SW480 (cell line): ENCODE measurements around the gene CCND2.
"Not testable (repeated sequence)": the region's sequence is repeated elsewhere in the genome, so short reads cannot be mapped to it uniquely, and the experiment has no call there.

ENCODE experiments used
- DNase-seq: peaks from one replicate; pipeline ENCODE4 v3.0.0-alpha.2; 2016; ENCODE audit warnings: low spot score

Gene CCND2

DNA sequence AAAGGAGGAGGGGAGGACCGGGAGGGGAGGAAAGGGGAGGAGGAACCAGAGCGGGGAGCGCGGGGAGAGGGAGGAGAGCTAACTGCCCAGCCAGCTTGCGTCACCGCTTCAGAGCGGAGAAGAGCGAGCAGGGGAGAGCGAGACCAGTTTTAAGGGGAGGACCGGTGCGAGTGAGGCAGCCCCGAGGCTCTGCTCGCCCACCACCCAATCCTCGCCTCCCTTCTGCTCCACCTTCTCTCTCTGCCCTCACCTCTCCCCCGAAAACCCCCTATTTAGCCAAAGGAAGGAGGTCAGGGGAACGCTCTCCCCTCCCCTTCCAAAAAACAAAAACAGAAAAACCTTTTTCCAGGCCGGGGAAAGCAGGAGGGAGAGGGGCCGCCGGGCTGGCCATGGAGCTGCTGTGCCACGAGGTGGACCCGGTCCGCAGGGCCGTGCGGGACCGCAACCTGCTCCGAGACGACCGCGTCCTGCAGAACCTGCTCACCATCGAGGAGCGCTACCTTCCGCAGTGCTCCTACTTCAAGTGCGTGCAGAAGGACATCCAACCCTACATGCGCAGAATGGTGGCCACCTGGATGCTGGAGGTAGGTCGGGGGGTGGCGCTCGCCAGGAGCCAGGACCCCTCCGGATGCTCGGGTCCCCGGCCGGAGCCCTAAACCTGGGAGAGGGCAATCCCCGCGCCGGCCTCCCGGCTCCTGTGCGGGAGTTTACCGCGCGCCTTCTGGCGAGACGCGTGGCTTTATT lies at the start of gene CCND2:
Gene CCND2, plus strand, starts transcription at position 111 of the 744 bp plus-strand sequence. Its CDS starts 279 bp downstream, at position 390.
- peak; percentile 98 for DNase-seq

DNA sequence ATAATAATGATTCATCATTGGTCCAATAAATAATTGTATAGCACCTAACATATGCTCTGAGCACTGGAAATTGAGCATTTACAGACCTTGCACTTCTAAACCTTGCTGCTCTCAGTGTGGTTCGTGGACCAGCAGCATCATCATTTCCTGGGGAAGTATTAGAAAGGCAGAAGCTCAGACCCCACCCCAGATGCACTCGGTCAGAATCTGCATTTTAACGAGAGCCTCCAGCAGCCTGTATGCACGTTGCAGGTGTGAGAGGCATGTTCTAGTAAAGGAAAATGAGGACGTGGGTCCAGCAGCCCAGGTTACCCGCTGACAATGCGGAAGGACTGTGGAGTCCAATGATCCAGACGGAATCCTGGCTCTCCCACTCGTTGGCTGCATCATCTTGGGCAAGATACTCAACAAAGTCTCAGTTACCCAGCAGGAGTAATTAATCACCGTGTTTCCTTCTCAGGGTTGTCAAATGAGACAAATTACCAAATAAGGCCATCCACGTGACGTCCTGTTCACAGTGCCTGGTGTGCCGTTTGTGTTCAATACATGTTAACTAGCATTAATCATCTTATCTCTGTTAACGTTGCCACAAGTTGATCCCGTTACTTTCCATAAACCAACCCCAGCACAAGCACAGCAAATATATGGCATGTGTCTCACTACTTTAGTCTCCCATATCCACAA lies 49.2 kb upstream of the CCND2 start:
- DNase-seq: no peak

DNA sequence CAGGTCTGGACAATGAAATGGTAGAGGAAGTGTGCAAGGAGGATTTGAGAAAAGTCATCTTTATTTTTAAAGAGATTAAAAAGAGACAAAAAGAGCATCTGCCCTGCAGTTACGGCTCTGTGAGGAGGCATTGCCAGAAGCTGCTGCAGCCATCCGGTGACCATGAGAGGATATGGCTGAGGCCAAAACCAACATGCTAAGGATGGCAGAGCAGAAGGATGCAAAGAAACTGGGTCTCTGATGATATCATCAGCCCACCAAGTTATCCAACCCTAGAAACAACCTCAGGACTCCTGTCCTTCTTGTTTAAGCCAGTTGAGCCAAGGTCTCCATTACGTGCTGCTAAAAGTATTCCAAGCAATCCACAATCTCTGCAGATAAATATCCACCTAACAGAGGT lies 48.0 kb upstream of the CCND2 start:
- DNase-seq: no peak

DNA sequence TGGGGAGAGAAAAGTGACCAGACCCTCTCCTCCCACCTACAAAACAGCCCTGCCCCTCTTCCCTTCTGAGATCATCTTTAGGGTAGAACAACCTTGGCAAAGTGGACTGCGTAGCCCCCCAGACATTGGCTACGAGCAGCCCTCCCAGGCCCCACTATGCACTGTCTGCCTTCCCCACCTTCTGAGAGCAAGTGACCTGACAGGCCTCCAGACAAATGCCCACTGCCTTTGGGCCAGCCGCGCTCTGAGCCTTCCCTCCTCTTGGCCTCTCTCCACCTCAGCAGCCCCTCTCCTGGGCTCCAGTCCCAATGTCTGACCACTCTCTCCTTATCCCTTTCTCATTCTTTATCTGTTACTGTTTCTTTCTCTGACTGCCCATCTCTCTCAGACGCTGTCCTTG lies 46.5 kb upstream of the CCND2 start:
- DNase-seq: no peak

DNA sequence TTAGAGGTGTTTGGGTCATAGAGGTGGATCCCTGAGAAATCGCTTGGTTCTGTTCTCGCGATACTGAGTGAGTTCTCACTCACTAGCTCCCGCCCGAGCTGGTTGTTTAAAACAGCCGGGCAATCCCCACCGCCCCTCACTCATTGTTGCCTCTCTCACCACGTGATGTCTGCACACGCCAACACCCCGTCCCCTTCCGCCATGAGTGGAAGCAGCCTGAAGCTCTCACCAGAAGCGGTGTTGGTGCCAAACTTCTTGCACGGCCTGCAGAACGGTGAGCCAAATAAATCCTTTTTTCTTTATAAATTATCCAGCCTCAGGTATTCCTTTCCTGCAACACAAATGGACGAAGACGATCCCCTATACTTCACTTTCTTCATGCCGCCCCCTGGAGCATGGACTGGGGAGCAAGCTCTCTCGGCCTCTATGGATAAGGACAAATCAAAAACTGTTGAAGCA lies 45.4 kb upstream of the CCND2 start:
- DNase-seq: no peak

DNA sequence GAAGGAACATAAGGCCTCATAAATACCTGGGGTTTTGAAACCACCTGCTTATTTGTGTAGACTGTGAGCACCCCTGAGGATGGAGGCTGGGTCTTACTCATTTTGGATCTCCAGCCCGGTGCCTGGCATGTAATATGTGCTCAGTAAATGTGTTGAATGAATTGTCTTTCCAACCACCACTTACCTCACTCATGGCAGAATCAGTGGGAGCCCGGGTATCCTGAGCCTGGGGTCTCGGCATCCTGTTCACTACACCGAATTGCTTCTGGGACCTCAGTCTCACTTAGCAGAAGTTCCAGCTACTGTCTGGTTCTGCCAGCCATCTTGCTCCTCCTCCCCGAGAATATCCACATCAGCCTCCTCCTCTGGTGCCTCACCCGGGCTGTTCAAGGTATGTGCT lies 43.0 kb upstream of the CCND2 start:
- DNase-seq: no peak

DNA sequence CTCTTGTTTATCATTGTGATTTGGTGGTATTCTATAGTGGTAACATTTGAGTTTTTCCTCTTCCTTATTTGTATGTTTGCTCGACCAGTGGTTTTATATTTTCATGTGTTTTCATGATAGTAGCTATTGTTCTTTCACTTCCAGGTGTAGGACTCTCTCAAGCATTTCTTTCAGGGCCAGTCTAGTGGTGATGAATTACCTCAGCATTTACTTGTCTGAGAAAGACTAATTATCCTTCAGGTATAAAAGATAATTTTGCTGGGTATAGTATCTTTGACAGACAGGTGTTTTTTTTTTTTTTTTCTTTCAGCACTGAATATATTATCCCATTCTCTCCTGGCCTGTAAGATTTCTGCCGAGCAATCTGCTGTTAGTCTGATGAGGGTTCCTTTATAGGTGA lies 35.0 kb upstream of the CCND2 start:
- DNase-seq: no peak

DNA sequence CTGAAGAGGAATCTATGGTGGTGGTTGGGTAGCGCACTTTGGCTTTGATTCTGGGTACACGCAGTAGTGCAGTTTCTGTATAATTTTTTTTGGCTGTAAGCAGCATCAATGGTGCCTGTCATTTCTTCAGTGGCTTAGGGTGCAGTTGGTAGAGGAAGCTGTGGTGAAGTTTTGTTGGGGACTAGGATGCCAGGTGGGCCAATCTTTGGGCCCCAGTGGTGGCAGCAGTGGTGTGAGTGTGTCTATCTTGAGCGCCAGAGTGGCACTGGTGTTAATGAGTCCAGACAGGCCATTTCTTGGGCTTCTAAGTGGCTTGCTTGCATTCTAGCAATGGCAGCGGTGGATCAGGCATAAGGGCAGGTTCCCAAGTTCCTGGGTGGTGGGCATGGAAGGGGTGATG lies 33.8 kb upstream of the CCND2 start:
- no peak for DNase-seq

DNA sequence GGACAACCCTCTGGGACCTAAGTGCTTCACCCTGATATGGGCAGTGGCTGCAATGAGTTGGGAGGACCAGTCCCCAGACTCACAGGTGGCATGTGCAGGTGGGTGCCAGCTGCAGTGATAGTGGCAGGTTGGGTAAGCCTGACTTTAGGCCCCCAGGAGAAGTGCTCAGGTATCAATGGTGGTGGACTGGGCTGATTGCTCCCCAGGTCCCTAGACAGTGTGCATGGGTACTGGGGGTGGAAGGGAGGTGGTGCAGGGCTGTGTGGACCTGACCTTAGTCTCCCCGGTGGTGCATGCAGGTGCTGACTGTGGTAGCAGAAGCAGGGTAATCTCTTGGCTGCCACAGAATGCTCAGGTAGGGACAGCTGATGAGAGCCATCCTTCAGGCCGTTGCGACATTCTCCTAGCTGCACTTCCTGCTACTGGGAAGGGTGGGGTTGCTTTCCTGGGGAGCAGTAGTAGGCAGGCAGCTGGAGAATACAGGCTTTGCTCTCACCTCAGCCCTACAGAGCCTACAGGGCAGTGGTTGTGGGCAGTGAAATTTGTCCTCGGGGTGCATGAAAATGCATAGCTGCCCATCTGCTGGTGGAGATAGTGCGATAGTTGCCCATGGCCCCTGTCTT lies 33.3 kb upstream of the CCND2 start:
- no peak for DNase-seq

DNA sequence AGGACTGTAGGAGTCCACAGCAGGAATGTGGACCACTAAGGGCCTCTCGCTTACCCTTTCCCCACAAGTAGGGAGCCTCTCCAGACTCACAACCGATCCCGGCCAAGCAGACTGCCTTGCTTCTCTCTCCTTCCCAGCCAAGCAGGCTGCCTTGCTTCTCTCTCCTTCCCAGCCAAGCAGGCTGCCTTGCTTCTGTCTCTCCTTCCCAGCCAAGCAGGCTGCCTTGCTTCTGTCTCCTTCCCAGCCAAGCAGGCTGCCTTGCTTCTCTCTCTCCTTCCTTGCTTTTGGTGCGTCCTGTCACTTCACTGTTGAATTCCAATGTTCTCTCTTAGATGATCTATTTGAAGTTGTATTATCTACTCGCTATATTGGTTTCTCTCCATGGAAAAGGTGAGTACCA lies 32.6 kb upstream of the CCND2 start:
- no peak for DNase-seq

DNA sequence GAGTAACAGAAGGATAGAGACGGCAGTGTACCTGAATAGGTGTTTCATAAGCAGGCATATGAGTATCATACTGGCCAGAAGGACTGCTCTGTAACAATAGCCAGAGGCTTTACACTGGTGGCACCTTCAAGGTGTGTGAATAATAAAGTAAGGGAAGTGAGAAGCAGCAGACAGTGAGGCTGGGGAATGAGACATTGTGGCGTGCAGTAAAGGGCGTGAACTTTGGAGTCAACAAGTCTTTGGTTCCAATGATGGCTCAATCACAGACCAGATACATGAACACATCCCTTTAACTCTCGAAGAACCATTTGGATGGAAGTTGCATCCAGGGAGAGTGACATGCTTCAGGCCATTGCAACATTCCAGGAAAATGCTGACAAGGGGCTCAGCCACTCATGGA lies 32.0 kb upstream of the CCND2 start:
- no peak for DNase-seq

DNA sequence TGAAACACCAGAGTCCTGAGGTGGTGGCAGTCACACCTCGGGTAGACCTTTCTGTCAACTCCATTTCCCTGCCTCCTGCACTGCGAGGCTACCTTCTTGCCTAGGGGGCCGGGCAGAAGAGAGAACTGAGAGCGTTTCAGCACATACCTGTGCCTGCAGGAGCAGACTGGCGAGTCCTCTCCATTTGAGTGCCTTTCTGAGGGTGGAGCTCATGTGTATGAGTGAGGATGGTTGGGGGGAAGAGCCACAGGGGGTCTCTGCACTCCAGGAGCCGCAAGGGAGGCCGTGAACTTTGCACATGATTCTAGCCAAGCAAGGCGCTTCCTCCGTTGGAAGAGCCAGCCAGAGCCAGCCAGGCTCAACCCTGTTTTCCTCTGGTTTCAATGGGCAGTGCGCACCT lies 31.0 kb upstream of the CCND2 start:
- DNase-seq: no peak

DNA sequence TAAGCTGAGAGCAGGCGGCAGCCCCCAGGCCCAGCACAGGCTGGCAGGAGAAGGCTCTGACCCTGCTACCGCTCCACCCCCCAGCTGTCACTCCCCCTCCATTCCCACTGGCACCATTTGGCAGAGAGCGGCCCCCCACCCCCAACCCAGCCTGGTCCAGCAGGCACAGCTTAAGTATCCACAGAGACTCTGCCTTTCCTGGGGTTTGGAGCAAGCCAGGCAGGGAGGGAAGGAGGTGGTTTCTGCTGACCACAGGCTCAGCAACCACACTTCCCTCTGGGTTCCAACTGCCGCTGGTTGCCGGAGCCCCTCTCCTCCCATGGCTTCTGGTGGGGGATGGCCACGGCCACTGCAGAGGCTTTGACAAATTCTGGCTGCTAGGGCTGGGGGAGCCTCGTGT lies 30.5 kb upstream of the CCND2 start:
- no peak for DNase-seq

DNA sequence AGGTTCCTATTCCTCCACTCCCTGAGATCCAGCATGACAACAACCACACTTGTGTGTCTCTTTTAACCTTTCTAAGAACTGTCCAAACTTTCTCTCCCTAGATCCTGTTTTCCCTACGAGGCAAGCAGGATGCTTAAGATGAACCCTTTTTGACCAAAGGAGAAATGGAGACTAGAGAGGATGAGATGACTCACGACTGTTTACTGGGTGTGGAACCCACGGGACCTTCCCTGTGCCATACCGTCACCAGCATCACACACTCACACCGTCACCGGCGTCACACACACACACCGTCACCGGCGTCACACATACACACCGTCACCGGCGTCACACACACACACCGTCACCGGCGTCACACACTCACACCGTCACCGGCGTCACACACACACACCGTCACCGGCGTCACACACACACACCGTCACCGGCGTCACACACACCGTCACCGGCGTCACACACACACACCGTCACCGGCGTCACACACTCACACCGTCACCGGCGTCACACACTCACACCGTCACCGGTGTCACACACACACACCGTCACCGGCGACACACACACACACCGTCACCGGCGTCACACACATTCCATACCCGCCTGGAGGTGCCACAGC lies 30.0 kb upstream of the CCND2 start:
- DNase-seq: not testable (repeated sequence)

DNA sequence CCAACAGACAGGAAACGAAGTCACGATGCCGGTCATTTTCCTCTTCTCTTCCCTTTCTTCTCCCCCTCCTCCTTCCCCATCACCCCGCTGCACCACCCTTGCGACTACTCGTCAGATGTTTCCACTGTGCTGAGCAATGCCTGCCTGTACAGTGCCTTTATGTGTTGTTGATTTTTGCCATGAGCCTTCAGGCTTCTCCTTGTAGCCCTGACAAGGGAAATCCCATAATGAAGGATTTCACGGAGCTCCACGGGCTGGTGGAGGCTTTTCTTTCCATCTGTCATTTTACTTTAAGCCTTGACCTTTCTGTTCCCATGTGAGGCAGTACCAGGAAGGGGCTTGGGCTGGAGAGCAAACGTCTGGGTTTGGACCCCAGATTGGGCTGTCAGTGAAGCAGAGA lies 28.7 kb upstream of the CCND2 start:
- no peak for DNase-seq

DNA sequence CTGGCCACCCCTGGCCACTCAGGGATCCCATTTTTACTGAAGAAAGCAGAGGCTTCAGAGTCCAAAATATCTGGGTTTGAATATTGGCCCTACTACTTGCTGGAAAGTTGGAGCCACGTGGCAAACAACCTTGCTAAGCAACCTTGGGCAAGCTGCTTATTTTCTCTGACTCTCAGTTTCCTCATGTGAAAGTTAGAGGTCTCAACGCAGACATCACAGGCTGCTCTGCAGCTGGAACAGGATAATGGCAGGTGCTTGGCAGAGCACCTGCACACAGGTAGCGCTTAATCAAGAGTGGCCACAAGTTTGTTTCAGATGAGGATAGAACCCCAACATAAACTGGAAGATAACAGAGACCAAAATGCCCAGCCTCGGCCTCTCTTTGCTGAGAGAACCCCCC lies 28.1 kb upstream of the CCND2 start:
- no peak for DNase-seq

DNA sequence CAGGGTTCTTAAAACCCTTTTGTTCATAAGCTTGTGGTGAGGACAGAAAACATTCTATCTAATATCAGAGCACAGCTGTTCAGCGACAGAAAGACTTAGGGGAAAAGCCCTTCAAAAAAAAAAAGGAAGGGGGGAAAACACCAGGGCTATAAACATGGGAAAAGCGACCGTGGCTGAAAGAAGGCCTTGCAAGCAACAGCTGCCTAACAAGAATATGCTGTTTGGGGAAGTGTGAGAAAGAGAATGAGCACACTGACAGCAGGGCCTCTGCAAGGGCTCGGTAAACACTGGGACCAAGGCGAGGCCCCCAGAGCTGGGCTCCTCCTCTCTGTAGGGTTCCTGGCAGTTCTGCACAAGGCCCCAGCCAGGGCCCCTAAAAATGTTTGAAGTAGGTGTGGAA lies 27.4 kb upstream of the CCND2 start:
- DNase-seq: no peak

DNA sequence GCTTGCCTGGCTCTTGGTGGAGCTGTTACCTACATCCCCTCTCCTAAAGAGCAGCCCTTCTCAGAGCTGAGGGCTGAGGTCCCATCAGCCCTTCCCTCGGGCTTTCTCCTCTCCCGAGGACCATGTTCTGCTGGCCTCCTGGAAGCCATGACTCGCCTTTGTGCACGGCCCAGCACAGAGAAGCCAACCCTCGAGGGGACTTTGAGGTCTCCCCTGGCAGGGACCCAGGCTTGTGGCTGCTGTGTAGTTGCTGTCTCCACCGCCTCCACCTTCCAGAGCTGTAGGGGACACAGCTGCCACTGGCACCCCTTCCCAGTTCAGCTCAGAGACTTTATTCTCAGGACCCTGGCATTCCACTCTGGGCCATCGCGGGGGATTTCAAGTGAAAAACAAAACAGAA lies 22.9 kb upstream of the CCND2 start:
- DNase-seq: no peak

DNA sequence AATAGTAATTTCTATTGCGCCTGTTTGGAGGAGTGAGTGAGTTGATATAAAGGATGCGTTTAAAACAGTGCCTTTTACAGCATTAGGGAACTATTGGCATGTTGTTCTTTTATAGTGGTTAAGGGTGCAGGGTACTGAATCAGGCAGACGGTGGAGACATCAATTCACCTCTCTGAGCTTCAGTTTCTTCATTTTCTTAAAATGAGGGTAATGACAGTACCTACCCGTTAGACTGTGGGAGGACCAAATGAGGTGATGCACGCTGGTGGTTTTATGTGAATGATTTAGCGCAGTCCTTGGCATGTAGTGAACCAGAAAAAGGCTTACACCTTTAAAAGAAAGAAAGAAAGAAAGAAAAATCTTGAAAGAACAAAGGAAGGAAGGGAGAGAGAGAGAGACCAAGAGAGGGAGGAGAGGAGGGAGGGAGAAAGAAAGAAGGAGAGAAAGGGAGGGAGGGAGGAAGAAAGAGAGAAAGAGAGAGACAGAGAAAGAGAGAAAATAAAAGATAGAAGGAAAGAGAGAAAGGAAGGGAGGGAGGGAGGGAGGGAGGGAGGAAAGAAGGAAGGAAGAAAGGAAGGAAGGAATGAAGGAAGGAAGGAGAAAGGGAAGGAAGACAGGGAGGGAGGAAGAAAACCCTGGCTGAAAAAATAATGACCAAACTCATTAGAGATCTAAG lies 22.2 kb upstream of the CCND2 start:
- DNase-seq: no peak

DNA sequence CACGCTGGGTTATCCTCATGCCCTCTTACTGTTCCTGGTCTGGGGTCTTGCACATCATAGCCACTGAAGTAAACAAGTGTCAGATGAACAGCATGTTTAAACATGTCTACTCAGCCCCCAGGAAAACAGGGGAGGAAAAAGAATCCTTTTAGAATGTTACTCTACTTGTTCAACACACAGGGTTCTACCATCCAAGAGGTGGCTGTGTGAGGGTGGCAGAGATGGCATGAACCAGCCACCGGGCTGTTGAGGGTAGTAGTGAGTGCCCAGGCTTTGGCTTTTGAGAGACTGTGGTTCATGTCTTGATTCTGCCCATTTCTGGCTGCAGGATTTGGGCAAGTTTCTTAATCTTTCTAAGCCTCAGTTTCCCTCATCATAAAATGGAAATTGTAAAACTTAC lies 21.6 kb upstream of the CCND2 start:
- DNase-seq: no peak

DNA sequence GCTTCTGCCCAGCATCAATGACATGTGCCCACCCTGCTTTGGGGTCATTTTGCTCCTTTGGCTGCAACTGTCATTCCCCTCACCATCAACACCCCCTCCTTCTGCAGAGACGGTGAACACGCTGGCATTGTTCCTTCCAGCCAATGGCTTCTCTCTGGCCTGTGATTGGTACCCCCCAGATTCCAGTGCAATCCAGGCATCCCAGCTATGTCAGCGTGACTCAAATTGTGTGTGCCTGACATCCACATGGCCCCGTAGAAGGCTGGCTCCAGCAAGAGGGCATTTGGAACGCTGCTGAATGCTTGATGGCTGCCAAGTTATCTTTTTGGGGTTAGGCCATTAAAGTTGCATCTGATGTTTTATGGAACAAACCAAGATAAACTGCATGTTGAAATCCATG lies 21.0 kb upstream of the CCND2 start:
- no peak for DNase-seq

DNA sequence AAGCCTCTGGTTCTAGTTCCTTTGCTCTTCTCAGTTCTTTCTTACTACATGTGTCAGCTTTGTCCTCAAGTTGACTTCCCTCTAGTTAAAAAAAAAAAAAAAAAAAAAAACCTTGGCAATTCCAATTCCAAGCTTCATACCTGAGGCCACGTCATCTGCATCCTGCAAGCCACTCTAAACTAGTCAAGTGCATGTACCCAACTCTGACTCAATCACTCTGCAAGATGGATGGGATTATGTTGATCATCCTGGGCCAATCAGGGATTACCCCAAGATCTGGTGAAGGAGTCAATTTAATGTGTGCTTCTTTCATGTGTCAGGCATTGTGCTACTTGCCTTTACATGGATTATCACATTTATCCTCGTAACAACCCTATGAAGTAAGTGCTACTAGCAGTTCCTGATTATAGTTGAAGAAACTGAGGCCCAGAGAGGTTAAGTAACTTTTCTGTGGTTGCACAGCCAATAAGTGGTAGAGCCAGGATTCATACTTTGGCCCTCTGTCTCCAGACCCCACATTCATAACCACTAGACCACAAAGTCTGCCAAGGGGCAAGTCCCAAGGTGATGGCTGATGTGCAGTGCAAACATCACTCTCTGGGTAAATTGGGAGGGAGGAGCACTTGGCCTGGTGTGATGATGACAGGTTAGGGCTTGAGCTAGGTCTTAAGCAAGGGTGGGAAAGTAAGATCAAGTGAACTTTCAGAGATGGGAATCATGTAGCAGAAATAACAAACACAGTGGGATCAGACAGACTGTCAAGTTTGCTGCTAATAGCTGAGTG lies 17.3 kb upstream of the CCND2 start:
- DNase-seq: no peak
